Mammary epithelial cell (primary cell): ENCODE data around the gene ZC3H12D.

Experiments used
- EZH2 ChIP-seq: IDR thresholded peaks from 2 replicates; pipeline ENCODE4 v1.6.1; 2012; ENCODE audit warnings: low read length, inconsistent platforms, borderline replicate concordance
- TF ChIP-seq, protein P1 (sequence below), 2 donors: IDR thresholded peaks in 1 of 2; conservative IDR thresholded peaks in 1 of 2; 2 replicates each; pipeline ENCODE4 v1.5.1; 2011 to 2012; ENCODE audit warnings: inconsistent platforms in 2 of 2, low read length in 2 of 2, mild to moderate bottlenecking in 2 of 2, control low read depth in 1 of 2, low read depth in 1 of 2; ENCODE audit not compliant: insufficient read depth in 1 of 2; ENCODE audit errors: extremely low read depth in 1 of 2

DNA sequence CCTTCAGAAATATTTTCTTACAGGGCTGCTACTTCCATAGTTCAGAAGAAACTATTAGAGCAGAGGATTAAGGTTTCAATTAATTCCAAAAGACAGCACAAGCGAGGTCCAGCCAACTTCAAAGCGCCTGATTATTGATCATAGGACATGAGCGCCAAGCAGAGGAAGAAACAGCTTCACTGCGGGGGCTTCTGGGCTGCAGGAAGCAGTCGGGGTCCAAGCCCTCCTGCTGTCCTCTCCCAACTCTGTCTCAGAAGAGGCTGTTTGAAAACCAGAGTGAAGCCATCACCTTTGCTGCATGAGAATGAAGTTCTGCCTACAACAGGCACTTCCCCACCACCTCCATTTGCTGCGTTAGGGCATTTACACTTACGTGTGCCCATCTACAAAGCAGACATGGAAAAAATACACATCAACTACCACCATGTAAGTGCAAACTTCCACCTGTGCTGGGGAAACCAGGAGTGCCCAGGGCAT is 60.8 kb downstream of the ZC3H12D start:
- TF ChIP-seq, protein P1, sequence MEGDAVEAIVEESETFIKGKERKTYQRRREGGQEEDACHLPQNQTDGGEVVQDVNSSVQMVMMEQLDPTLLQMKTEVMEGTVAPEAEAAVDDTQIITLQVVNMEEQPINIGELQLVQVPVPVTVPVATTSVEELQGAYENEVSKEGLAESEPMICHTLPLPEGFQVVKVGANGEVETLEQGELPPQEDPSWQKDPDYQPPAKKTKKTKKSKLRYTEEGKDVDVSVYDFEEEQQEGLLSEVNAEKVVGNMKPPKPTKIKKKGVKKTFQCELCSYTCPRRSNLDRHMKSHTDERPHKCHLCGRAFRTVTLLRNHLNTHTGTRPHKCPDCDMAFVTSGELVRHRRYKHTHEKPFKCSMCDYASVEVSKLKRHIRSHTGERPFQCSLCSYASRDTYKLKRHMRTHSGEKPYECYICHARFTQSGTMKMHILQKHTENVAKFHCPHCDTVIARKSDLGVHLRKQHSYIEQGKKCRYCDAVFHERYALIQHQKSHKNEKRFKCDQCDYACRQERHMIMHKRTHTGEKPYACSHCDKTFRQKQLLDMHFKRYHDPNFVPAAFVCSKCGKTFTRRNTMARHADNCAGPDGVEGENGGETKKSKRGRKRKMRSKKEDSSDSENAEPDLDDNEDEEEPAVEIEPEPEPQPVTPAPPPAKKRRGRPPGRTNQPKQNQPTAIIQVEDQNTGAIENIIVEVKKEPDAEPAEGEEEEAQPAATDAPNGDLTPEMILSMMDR (conservative IDR thresholded peaks at IDR 0.05 in 1 of 2, IDR thresholded peaks at IDR 0.05 in 1 of 2; ENCODE audit: extremely low read depth in 1 of 2, insufficient read depth in 1 of 2, low read depth in 1 of 2, low read length in 2 of 2): no peak
- TF ChIP-seq EZH2: no peak
